ENCODE data around the gene RPE65. TPM values are rescaled to one million over a fixed set of nuclear protein-coding genes. Genes with fewer than 3 reads are reported as not detected.

The RPE65 gene
- total and polyA plus RNA-seq, 2 experiments from 2014 or later, result not detected

DNA sequence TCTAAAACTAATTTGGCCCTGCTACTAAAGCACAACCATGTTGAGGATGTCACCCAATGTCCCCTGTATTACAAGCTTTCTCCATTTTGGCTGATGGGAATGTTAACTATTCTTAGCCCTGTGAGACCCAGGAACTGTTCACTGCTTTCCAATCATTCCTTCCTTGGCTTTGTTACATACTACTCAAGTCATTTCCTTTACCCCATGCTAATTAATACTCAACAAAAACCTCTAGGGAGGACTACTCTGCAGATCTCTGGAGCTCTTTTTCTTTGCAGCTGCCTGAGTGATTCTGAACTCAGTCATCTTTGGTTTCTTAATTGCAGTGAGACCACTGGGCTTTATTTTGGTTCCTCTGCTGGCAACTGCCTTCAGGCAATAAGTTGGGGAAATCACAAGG is 23.3 kb upstream of the RPE65 start (continued):
- TF ChIP-seq NANOG (IDR thresholded peaks at IDR 0.05; ENCODE audit: borderline replicate concordance) (no peak), EZH2phosphoT487 (IDR thresholded peaks at IDR 0.05; ENCODE audit: unreplicated experiment) (no peak), POLR2AphosphoS5 (IDR thresholded peaks at IDR 0.05; ENCODE audit: low read depth) (no peak), CREB1 (CRISPR knock-in tag; IDR thresholded peaks at IDR 0.05; ENCODE audit: low read depth) (no peak)
- TF ChIP-seq, protein P1, sequence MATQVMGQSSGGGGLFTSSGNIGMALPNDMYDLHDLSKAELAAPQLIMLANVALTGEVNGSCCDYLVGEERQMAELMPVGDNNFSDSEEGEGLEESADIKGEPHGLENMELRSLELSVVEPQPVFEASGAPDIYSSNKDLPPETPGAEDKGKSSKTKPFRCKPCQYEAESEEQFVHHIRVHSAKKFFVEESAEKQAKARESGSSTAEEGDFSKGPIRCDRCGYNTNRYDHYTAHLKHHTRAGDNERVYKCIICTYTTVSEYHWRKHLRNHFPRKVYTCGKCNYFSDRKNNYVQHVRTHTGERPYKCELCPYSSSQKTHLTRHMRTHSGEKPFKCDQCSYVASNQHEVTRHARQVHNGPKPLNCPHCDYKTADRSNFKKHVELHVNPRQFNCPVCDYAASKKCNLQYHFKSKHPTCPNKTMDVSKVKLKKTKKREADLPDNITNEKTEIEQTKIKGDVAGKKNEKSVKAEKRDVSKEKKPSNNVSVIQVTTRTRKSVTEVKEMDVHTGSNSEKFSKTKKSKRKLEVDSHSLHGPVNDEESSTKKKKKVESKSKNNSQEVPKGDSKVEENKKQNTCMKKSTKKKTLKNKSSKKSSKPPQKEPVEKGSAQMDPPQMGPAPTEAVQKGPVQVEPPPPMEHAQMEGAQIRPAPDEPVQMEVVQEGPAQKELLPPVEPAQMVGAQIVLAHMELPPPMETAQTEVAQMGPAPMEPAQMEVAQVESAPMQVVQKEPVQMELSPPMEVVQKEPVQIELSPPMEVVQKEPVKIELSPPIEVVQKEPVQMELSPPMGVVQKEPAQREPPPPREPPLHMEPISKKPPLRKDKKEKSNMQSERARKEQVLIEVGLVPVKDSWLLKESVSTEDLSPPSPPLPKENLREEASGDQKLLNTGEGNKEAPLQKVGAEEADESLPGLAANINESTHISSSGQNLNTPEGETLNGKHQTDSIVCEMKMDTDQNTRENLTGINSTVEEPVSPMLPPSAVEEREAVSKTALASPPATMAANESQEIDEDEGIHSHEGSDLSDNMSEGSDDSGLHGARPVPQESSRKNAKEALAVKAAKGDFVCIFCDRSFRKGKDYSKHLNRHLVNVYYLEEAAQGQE (IDR thresholded peaks at IDR 0.05; ENCODE audit: unreplicated experiment), result no peak

DNA sequence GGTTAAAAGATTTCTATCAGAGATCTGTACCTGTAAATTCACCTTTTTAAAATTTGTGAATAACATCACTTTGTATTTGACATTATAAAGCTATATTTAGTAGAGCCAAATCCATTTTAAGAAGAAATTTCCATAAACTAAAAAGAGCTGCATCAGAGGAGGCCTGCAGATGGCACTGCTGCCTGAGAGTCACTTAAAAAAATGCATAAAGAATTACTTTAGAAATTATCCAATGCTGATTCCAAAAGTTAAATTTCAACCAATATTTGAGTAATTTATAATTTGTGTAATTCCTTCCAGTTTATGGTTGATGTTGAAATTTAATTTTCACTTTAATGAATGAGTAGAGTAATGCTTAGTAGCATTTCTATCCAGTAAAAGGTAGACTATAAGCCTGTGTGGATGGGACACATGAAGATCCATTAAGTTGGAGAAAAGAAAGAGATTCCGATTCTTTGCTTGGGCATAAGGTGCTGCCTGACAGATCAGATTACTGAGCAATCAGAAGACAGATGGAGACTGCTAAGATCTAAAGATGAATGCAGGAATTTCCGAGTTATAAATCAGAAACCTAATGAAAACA is 20.7 kb upstream of the RPE65 start:
- Mint-ChIP-seq H3K36me3 (ENCODE audit: low read depth) (0 out of 3 replicates have a peak, but pooled peaks cover 4% of the 10 kb centered on the region), H3K4me3 (no peak overlapping the region), H3K27ac (no peak overlapping the region), H3K27me3 (ENCODE audit: insufficient read depth, low read depth, poor library complexity) (no peaks in the 10 kb centered on the region), H3K9me3 (no peaks in the 10 kb centered on the region), H3K4me1 (peaks cover 15% of the 10 kb centered on the region; the same call in 2 of the 3 replicates)
- Histone ChIP-seq H2AFZ (no peak overlapping the region), H3K27ac (ENCODE audit: low read depth) (no peak overlapping the region), H3K4me1 (ENCODE audit: insufficient read depth) (no peaks in the 10 kb centered on the region), H3K27me3 (ENCODE audit: insufficient read depth) (no peaks in the 10 kb centered on the region), H3K36me3 (ENCODE audit: insufficient read depth) (no peaks in the 10 kb centered on the region), H4K20me1 (replicated peaks; ENCODE audit: insufficient read depth) (no peaks in the 10 kb centered on the region), H3K4me2 (no peak overlapping the region), H3F3A (replicated peaks; ENCODE audit: low read depth) (no peaks in the 10 kb centered on the region), H3K79me2 (replicated peaks; ENCODE audit: insufficient read depth) (no peaks in the 10 kb centered on the region), H3K9me2 (ENCODE audit: insufficient read depth) (no peaks in the 10 kb centered on the region), H3K4me3 (no peak overlapping the region)
- no peak for TF ChIP-seq NANOG (IDR thresholded peaks at IDR 0.05; ENCODE audit: borderline replicate concordance)
- TF ChIP-seq, protein P2, sequence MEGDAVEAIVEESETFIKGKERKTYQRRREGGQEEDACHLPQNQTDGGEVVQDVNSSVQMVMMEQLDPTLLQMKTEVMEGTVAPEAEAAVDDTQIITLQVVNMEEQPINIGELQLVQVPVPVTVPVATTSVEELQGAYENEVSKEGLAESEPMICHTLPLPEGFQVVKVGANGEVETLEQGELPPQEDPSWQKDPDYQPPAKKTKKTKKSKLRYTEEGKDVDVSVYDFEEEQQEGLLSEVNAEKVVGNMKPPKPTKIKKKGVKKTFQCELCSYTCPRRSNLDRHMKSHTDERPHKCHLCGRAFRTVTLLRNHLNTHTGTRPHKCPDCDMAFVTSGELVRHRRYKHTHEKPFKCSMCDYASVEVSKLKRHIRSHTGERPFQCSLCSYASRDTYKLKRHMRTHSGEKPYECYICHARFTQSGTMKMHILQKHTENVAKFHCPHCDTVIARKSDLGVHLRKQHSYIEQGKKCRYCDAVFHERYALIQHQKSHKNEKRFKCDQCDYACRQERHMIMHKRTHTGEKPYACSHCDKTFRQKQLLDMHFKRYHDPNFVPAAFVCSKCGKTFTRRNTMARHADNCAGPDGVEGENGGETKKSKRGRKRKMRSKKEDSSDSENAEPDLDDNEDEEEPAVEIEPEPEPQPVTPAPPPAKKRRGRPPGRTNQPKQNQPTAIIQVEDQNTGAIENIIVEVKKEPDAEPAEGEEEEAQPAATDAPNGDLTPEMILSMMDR (conservative IDR thresholded peaks at IDR 0.05; ENCODE audit: low read depth in 2 of 2), result peak; percentile 51 to 71
- DNase-seq (ENCODE audit: low spot score) (no peak), ATAC-seq (no peak)

DNA sequence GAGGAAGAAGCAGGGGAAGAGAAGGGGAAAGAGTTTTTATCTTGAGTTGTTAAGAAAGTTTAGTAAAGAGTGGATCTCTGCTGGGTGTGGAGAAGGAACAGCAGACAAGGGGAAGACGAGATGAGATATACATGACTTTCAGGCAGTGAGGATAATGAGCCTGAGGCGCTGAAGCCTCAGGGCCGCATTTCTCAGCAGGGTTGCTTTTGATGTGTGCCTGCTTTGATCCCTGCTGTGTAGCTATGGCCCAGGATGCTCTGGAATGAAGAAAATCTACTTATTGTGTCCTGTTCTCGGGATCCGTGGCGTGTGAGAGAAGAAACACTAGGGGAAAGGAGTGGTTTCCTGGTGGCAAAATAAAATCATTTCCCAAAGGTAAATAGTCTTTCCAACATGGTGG is 15.1 kb upstream of the RPE65 start:
- no peak overlapping the region for H3K4me3 Mint-ChIP-seq
- Histone ChIP-seq H3F3A (replicated peaks; ENCODE audit: low read depth) (no peaks in the 10 kb centered on the region), H3K27ac (ENCODE audit: low read depth) (no peak overlapping the region), H3K4me3 (no peak overlapping the region), H3K27me3 (ENCODE audit: insufficient read depth) (no peaks in the 10 kb centered on the region), H3K4me2 (peak overlapping the region; percentile 53), H3K9me2 (ENCODE audit: insufficient read depth) (no peaks in the 10 kb centered on the region; the same call in 1 of the 2 replicates), H4K20me1 (replicated peaks; ENCODE audit: insufficient read depth) (no peaks in the 10 kb centered on the region), H3K4me1 (ENCODE audit: insufficient read depth) (peaks cover 5% of the 10 kb centered on the region; the same call in 1 of the 2 replicates), H3K36me3 (ENCODE audit: insufficient read depth) (no peaks in the 10 kb centered on the region), H3K79me2 (replicated peaks; ENCODE audit: insufficient read depth) (no peaks in the 10 kb centered on the region), H2AFZ (no peak overlapping the region)
- H3K4me1 Mint-ChIP-seq, result peaks cover 14% of the 10 kb centered on the region
- ATAC-seq (peak; percentile 83), DNase-seq (ENCODE audit: low spot score) (peak; percentile 62)
- no peak overlapping the region for H3K27ac Mint-ChIP-seq
- TF ChIP-seq ZNF114 (CRISPR knock-in tag; IDR thresholded peaks at IDR 0.05) (no peak), POLR2AphosphoS5 (IDR thresholded peaks at IDR 0.05; ENCODE audit: low read depth) (no peak), JUNB (IDR thresholded peaks at IDR 0.05; ENCODE audit: unreplicated experiment) (no peak), EZH2phosphoT487 (IDR thresholded peaks at IDR 0.05; ENCODE audit: unreplicated experiment) (no peak), NANOG (IDR thresholded peaks at IDR 0.05; ENCODE audit: borderline replicate concordance) (no peak), EZH2 (IDR thresholded peaks at IDR 0.05; ENCODE audit: low read depth, unreplicated experiment) (no peak), CREB1 (CRISPR knock-in tag; IDR thresholded peaks at IDR 0.05; ENCODE audit: low read depth) (no peak)
- TF ChIP-seq, protein P2 (conservative IDR thresholded peaks at IDR 0.05; ENCODE audit: low read depth in 2 of 2), result no peak
- TF ChIP-seq, protein P1 (IDR thresholded peaks at IDR 0.05; ENCODE audit: unreplicated experiment), result no peak
- peaks cover 9% of the 10 kb centered on the region; the same call in 2 of the 3 replicates for H3K9me3 Mint-ChIP-seq
- no peaks in the 10 kb centered on the region for H3K27me3 Mint-ChIP-seq (ENCODE audit: insufficient read depth, low read depth, poor library complexity)
- peaks cover 7% of the 10 kb centered on the region for H3K36me3 Mint-ChIP-seq (ENCODE audit: low read depth)

All from GM23338 (cell line).